Fibroblast of pulmonary artery (primary cell): ENCODE measurements around the gene REN.

Source experiments
- DNase-seq: peaks from one replicate; pipeline ENCODE4 v3.0.0-alpha.2; 2010; ENCODE audit warnings: low read depth
- H3K4me3 ChIP-seq: replicated peaks from 2 replicates; pipeline ENCODE4 v1.5.1; 2011; ENCODE audit warnings: low read depth, mild to moderate bottlenecking, control low read depth, low read length, moderate library complexity
- CTCF ChIP-seq: IDR thresholded peaks from 2 replicates; pipeline ENCODE4 v1.5.1; 2011; ENCODE audit warnings: mild to moderate bottlenecking, control low read depth, low read length, inconsistent platforms; ENCODE audit errors: missing control alignments

REN gene

GRCh38 chr1:204157962-204158361 is 8.2 kb downstream of the REN start:
- DNase-seq: no peak
- no peak overlapping the region for H3K4me3 ChIP-seq
- no peak for TF ChIP-seq CTCF

- H3K4me3 ChIP-seq: no peak overlapping the region
- TF ChIP-seq CTCF: no peak
- no peak for DNase-seq
Measured at GRCh38 chr1:204155881-204156280, 10.3 kb downstream of the REN start.

- H3K4me3 ChIP-seq: no peak overlapping the region
- TF ChIP-seq CTCF: no peak
- no peak for DNase-seq
Measured at GRCh38 chr1:204154568-204155255, 11.4 kb downstream of the REN start.

GRCh38 chr1:204153667-204154066 is 12.5 kb downstream of the REN start:
- no peak for TF ChIP-seq CTCF

DNA sequence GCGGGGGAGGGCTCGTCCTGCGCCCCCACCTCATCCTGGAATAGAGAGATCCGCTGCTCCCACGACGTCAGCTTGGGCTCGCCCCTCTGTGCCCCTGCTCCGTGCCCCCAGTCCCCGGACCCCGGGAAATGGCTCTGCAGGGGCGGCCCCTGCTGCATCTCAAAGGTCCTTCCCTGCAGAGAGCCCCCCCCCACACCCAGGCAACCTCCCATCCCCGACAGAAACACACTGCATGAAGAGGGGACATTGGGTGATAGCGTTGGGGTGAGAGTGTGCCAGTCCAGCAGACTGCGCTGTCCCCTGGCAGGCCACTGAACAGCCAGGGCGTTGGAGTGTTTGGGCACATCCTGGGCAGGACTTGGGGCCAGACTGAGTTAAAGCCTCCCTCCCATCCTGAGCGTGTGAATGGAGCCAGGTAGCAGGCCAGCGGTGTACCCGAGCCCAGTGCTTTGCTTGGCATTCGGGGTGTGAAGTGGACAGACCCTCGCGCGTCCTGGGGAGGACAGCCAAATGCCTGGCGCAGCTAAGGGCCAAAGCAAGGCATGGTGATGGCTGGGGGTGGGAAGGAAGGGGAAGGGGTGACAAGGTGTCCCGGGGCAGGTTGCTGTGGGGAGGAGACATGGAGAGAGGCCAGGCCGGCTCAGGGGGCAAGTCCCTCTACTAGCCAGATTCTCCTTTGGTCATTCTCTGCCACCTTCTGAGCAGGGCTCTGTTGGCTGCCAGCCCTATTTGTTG is 13.7 kb downstream of the REN start:
- H3K4me3 ChIP-seq: peak overlapping the region; percentile 57
- TF ChIP-seq CTCF: no peak
- DNase-seq: no peak

More at GRCh38 chr1:204153667-204154066, 12.5 kb downstream of the REN start:
- H3K4me3 ChIP-seq: no peak overlapping the region
- DNase-seq: no peak

GRCh38 chr1:204151552-204152309 is 14.4 kb downstream of the REN start, which contains the start of gene ETNK2:
Gene ETNK2 (minus strand): TSS chr1:204152044. CDS start chr1:204151852, 192 bp downstream.
- TF ChIP-seq CTCF: no peak
- H3K4me3 ChIP-seq: peak within 1 kb of the TSS; percentile 57
- peak; percentile 39 for DNase-seq
